Measurements from ENCODE around the gene ABCA13. TPM values are rescaled to one million over a fixed set of nuclear protein-coding genes. Genes with fewer than 3 reads are reported as not detected.

The ABCA13 gene
- total RNA-seq, 4 donors from 2014 or later, result under 0.01 to 0.26 (median 0.06) TPM; not detected in 1

DNA sequence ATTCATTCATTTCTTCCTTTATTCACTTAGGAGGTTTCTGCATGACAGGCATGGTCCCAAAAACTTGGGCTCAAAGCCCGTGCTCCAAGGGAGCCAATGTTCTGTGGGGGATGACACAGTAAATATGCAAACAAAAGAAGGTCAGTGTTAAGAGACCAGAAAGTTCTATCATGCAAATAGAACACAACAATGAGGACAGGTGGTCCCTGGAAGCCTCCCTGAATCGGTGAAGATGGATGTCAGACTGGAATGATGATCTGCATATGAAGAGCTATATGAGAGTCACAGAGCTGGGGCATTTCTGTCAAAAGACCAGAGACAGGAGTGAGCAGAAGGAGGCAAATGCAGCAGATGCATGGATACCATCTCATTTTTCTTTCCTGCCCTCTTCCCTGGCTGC lies 129.0 kb downstream of the ABCA13 start:
- intact Hi-C loops (cut with DNase I), result no loop called here

DNA sequence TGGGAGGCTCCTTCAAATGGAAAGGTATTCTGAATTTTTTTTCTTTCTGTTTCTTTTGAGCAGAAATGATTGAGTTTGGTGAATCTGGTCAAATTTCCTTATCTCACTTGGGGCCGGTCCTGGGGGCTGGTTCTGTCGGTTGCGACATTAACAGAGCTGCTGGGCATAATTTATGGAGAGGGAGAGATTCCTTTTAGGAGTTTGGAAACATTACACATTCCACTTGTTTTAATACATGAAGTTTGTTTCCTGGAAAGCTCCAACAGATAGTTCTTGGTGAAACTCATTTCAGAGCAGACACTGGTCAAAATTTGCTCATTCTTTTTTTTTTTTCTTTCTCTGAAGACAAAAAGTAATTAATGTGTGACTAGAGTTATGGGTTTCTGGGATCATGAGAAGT lies 129.9 kb downstream of the ABCA13 start:
- intact Hi-C loops (cut with DNase I), result no loop called here

More for the DNA sequence above, 129.0 kb downstream of the ABCA13 start:
- 34% methylated on average over 2 of the region's 2 CpGs for WGBS
- no peak overlapping the region for H3K27ac ChIP-seq (replicated peaks in 1 of 4)
- no peaks in the 10 kb centered on the region for H3K9me3 ChIP-seq
- no peak overlapping the region for H3K4me3 ChIP-seq
- no peaks in the 10 kb centered on the region for H3K27me3 ChIP-seq
- no peaks in the 10 kb centered on the region for H3K36me3 ChIP-seq
- TF ChIP-seq EP300 (IDR thresholded peaks at IDR 0.05), result no peak
- TF ChIP-seq, protein P1, sequence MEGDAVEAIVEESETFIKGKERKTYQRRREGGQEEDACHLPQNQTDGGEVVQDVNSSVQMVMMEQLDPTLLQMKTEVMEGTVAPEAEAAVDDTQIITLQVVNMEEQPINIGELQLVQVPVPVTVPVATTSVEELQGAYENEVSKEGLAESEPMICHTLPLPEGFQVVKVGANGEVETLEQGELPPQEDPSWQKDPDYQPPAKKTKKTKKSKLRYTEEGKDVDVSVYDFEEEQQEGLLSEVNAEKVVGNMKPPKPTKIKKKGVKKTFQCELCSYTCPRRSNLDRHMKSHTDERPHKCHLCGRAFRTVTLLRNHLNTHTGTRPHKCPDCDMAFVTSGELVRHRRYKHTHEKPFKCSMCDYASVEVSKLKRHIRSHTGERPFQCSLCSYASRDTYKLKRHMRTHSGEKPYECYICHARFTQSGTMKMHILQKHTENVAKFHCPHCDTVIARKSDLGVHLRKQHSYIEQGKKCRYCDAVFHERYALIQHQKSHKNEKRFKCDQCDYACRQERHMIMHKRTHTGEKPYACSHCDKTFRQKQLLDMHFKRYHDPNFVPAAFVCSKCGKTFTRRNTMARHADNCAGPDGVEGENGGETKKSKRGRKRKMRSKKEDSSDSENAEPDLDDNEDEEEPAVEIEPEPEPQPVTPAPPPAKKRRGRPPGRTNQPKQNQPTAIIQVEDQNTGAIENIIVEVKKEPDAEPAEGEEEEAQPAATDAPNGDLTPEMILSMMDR (IDR thresholded peaks at IDR 0.05), result no peak
- no peak for TF ChIP-seq POLR2A (IDR thresholded peaks at IDR 0.05; ENCODE audit: low read depth)
- no peak for TF ChIP-seq POLR2AphosphoS5 (IDR thresholded peaks at IDR 0.05)
- peak; percentile 29 for DNase-seq (ENCODE audit: extremely low spot score)
- H3K4me1 ChIP-seq, result no peaks in the 10 kb centered on the region

DNA sequence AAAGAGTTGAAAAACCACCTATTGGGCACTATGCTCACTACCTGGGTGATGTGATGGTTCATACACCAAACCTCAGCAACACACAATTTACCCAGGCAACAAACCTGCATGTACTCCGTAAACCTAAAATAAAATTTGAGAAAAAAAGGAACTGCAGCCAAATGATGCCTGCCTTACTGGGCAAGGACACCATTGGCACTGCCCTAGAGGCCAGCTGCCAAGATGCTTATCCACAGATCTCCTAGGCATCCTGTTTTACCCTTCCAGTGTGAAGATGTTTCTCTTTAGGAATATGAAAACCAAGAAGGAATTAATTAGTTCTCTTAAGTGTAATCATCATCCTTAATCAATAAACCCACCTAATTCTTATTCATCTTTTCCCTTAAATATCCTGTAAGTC lies 133.4 kb downstream of the ABCA13 start:
- no peak for TF ChIP-seq EP300 (IDR thresholded peaks at IDR 0.05)
- TF ChIP-seq POLR2AphosphoS5 (IDR thresholded peaks at IDR 0.05), result no peak
- TF ChIP-seq, protein P1 (IDR thresholded peaks at IDR 0.05), result no peak
- no peak for TF ChIP-seq POLR2A (IDR thresholded peaks at IDR 0.05; ENCODE audit: low read depth)
- Histone ChIP-seq H3K4me3 (no peak overlapping the region), H3K9me3 (no peaks in the 10 kb centered on the region), H3K4me1 (no peaks in the 10 kb centered on the region), H3K27me3 (no peaks in the 10 kb centered on the region), H3K27ac (replicated peaks in 1 of 4) (no peak overlapping the region), H3K36me3 (no peaks in the 10 kb centered on the region)
- 82% methylated on average over 1 of the region's 1 CpG for WGBS
- DNase-seq (ENCODE audit: extremely low spot score), result no peak
- intact Hi-C loops (cut with DNase I), result no loop called here

More for the DNA sequence above, 129.9 kb downstream of the ABCA13 start:
- WGBS, result 69% methylated on average over 3 of the region's 3 CpGs
- Histone ChIP-seq H3K4me1 (no peaks in the 10 kb centered on the region), H3K36me3 (no peaks in the 10 kb centered on the region), H3K27ac (replicated peaks in 1 of 4) (no peak overlapping the region), H3K9me3 (no peaks in the 10 kb centered on the region), H3K4me3 (no peak overlapping the region), H3K27me3 (no peaks in the 10 kb centered on the region)
- TF ChIP-seq POLR2A (IDR thresholded peaks at IDR 0.05; ENCODE audit: low read depth) (no peak), EP300 (IDR thresholded peaks at IDR 0.05) (no peak), POLR2AphosphoS5 (IDR thresholded peaks at IDR 0.05) (no peak)
- TF ChIP-seq, protein P1 (IDR thresholded peaks at IDR 0.05), result no peak
- no peak for DNase-seq (ENCODE audit: extremely low spot score)

DNA sequence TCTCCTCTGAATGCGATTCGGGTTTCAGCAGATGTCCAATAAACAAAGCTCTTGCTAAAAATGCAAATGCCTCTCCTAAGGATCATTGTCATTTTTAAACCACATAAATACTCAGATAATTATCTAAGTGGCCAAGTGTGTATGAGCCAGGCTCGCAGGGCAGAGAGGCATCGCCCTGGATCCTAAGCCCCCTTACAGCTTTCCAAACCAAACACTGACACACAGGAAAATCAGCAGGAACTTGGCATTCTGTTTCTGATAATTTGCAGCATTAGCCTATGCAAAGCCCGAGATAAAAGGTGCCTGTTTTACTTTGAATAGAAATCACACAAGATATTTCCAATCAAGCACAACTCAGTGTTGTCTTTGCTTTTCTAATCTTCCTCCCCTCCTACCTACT lies 134.4 kb downstream of the ABCA13 start:
- H3K27ac ChIP-seq (replicated peaks in 1 of 4), result no peak overlapping the region
- DNase-seq (ENCODE audit: extremely low spot score), result no peak
- no peaks in the 10 kb centered on the region for H3K27me3 ChIP-seq
- no peaks in the 10 kb centered on the region for H3K9me3 ChIP-seq
- intact Hi-C loops (cut with DNase I), result no loop called here
- WGBS, result 83% methylated on average over 5 of the region's 5 CpGs
- no peaks in the 10 kb centered on the region for H3K4me1 ChIP-seq
- no peaks in the 10 kb centered on the region for H3K36me3 ChIP-seq
- H3K4me3 ChIP-seq, result no peak overlapping the region
- no peak for TF ChIP-seq POLR2AphosphoS5 (IDR thresholded peaks at IDR 0.05)
- TF ChIP-seq, protein P1 (IDR thresholded peaks at IDR 0.05), result no peak
- TF ChIP-seq EP300 (IDR thresholded peaks at IDR 0.05), result no peak
- TF ChIP-seq POLR2A (IDR thresholded peaks at IDR 0.05; ENCODE audit: low read depth), result no peak

DNA sequence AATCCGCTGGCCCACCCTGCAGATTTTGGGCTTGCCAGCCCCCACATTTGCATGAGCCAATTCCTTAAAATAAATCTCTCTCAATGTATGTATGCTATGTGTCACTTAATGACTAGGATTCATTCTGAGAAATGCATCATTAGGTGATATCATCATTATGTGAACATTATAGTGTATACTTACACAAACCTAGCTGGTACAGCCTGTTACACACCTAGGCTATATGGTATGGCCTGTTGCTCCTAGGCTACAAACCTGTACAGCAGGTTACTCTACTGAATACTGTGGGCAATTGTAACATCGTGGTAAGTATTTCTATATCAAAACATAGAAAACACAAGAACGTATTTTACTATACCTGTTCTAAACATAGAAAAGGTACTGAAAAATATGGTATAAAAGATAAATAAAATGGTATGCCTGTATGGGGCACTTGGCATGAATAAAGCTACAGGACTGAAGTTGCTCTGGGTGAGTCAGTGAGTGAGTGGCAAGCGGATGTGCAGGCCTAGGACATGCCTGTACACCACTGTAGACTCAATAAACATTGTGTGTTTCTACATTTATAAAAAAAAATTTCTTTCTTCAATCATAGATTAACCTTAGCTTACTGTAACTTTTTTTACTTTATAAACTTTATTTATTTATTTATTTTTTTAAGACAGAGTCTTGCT lies 135.9 kb downstream of the ABCA13 start:
- no peaks in the 10 kb centered on the region for H3K27me3 ChIP-seq
- H3K4me3 ChIP-seq, result no peak overlapping the region
- WGBS, result 81% methylated on average over 4 of the region's 4 CpGs
- DNase-seq (ENCODE audit: extremely low spot score), result no peak
- intact Hi-C loops (cut with DNase I), result no loop called here
- TF ChIP-seq POLR2AphosphoS5 (IDR thresholded peaks at IDR 0.05), result no peak
- no peaks in the 10 kb centered on the region for H3K9me3 ChIP-seq
- no peaks in the 10 kb centered on the region for H3K36me3 ChIP-seq
- H3K4me1 ChIP-seq, result no peaks in the 10 kb centered on the region
- H3K27ac ChIP-seq (replicated peaks in 1 of 4), result no peak overlapping the region

All from esophagus muscularis mucosa (tissue), 4 donors.